PC-3 (cell line): ENCODE results near the gene CLCN5.

ENCODE experiments used
- CTCF ChIP-seq: fragments of 300-600 bp; sonication (generic); conservative IDR thresholded peaks from 2 replicates; pipeline ENCODE4 v1.5.1; 2017; ENCODE audit warnings: antibody characterized with exemption, low read depth, mild to moderate bottlenecking, low read length
- EZH2 ChIP-seq: fragments of 300-600 bp; sonication (generic); IDR thresholded peaks from one replicate; pipeline ENCODE4 v1.6.1; 2017; ENCODE audit warnings: antibody characterized with exemption, mild to moderate bottlenecking, low read length; ENCODE audit not compliant: unreplicated experiment
- EZH2phosphoT487 ChIP-seq: fragments of 300-600 bp; sonication (generic); IDR thresholded peaks from 2 replicates; pipeline ENCODE4 v1.6.1; 2018; ENCODE audit warnings: mild to moderate bottlenecking, antibody characterized with exemption, low read length, borderline replicate concordance

- TF ChIP-seq CTCF, result no peak
- TF ChIP-seq EZH2, result no peak
- no peak for TF ChIP-seq EZH2phosphoT487
These were observed 73.5 kb downstream of the CLCN5 start for GRCh38 chrX:49995795-49996455.
